Neural cell (in vitro differentiated cells): ENCODE results near the gene CA12. TPM values are rescaled to one million over a fixed set of nuclear protein-coding genes. Genes with fewer than 3 reads are reported as not detected.

Experiments
- H2AFZ ChIP-seq: fragments of 200-600, 300-800 bp; sonication (generic), shearing (Covaris generic); 2 replicates; pipeline ENCODE4 v1.6.0; 2014; ENCODE audit warnings: low read depth, mild to moderate bottlenecking, antibody characterized with exemption, low read length, moderate library complexity
- H3F3A ChIP-seq: fragments of 200-600 bp; shearing (Covaris generic); 2 replicates; pipeline ENCODE4 v1.6.1; 2016; ENCODE audit warnings: mild to moderate bottlenecking, moderate library complexity, mixed read lengths, antibody characterized with exemption, low read length; ENCODE audit not compliant: insufficient read depth, poor library complexity, severe bottlenecking
- H3K27ac ChIP-seq: fragments of 200-600, 300-800 bp; sonication (generic), shearing (Covaris generic); 2 replicates; pipeline ENCODE4 v1.5.1; 2014; ENCODE audit warnings: mild to moderate bottlenecking, low read length, moderate library complexity
- H3K27me3 ChIP-seq: fragments of 300-800, 200-600 bp; sonication (generic), shearing (Covaris generic); 2 replicates; pipeline ENCODE4 v1.6.0; 2014; ENCODE audit warnings: mild to moderate bottlenecking, low read depth, low read length, moderate library complexity; ENCODE audit not compliant: insufficient read depth
- H3K36me3 ChIP-seq: fragments of 300-800, 200-600 bp; sonication (generic), shearing (Covaris generic); 2 replicates; pipeline ENCODE4 v1.5.1; 2014; ENCODE audit warnings: mild to moderate bottlenecking, antibody characterized with exemption, low read length, moderate library complexity; ENCODE audit not compliant: insufficient read depth
- H3K4me2 ChIP-seq: fragments of 300-800, 200-600 bp; sonication (generic), shearing (Covaris generic); 2 replicates; pipeline ENCODE4 v1.6.0; 2014; ENCODE audit warnings: mild to moderate bottlenecking, low read length
- H3K4me3 ChIP-seq: fragments of 300-800, 200-600 bp; sonication (generic), shearing (Covaris generic); 2 replicates; pipeline ENCODE4 v1.5.1; 2014; ENCODE audit warnings: mild to moderate bottlenecking, low read length, moderate library complexity
- H3K79me2 ChIP-seq: fragments of 200-600 bp; shearing (Covaris generic); replicated peaks from 2 replicates; pipeline ENCODE4 v1.6.0; 2014; ENCODE audit warnings: mild to moderate bottlenecking, low read length, moderate library complexity; ENCODE audit not compliant: insufficient read depth
- H3K9ac ChIP-seq: fragments of 300-800, 200-600 bp; sonication (generic), shearing (Covaris generic); 2 replicates; pipeline ENCODE4 v1.6.1; 2016; ENCODE audit warnings: mild to moderate bottlenecking, low read length, mixed read lengths
- H3K9me2 ChIP-seq: fragments of 200-600 bp; shearing (Covaris generic); 2 replicates; pipeline ENCODE4 v1.6.1; 2016; ENCODE audit warnings: mild to moderate bottlenecking, low read length, mixed read lengths; ENCODE audit not compliant: insufficient read depth
- H3K9me3 ChIP-seq: fragments of 200-600, 300-800 bp; sonication (generic), shearing (Covaris generic); 2 replicates; pipeline ENCODE4 v1.6.1; 2016; ENCODE audit warnings: mild to moderate bottlenecking, mixed run types, low read length, moderate library complexity, mixed read lengths
- H4K20me1 ChIP-seq: fragments of 200-600 bp; shearing (Covaris generic); 2 replicates; pipeline ENCODE4 v1.6.1; 2016; ENCODE audit warnings: mild to moderate bottlenecking, mixed run types; ENCODE audit not compliant: insufficient read depth
- CTCF ChIP-seq: fragments of 450-650 bp; IDR thresholded peaks from 2 replicates; pipeline ENCODE4 v1.5.1; 2014; ENCODE audit warnings: antibody characterized with exemption, mild to moderate bottlenecking, moderate library complexity; ENCODE audit not compliant: poor library complexity, severe bottlenecking
- EP300 ChIP-seq: fragments of 450-650 bp; conservative IDR thresholded peaks from 2 replicates; pipeline ENCODE4 v1.6.1; 2014; ENCODE audit warnings: antibody characterized with exemption, mild to moderate bottlenecking, moderate library complexity; ENCODE audit not compliant: poor library complexity, severe bottlenecking
- EZH2 ChIP-seq: fragments of 200-600, 300-800 bp; shearing (Covaris generic), sonication (generic); IDR thresholded peaks from 2 replicates; pipeline ENCODE4 v1.6.1; 2014; ENCODE audit warnings: antibody characterized with exemption, low read length, borderline replicate concordance, mild to moderate bottlenecking; ENCODE audit not compliant: insufficient read depth, poor library complexity, severe bottlenecking
- MXI1 ChIP-seq: fragments of 450-650 bp; conservative IDR thresholded peaks from 2 replicates; pipeline ENCODE4 v1.6.1; 2014; ENCODE audit warnings: antibody characterized with exemption, mild to moderate bottlenecking; ENCODE audit not compliant: poor library complexity, severe bottlenecking
- POLR2AphosphoS5 ChIP-seq: IDR thresholded peaks from 2 replicates; pipeline ENCODE4 v1.6.1; 2012
- RAD21 ChIP-seq: fragments of 450-650 bp; conservative IDR thresholded peaks from 2 replicates; pipeline ENCODE4 v1.6.1; 2014; ENCODE audit warnings: antibody characterized with exemption, mild to moderate bottlenecking, moderate library complexity
- REST ChIP-seq: IDR thresholded peaks from 2 replicates; pipeline ENCODE4 v1.6.1; 2012; ENCODE audit warnings: borderline replicate concordance
- SMC3 ChIP-seq: fragments of 450-650 bp; conservative IDR thresholded peaks from 2 replicates; pipeline ENCODE4 v1.6.1; 2014; ENCODE audit warnings: antibody characterized with exemption, mild to moderate bottlenecking, moderate library complexity; ENCODE audit not compliant: poor library complexity
- TAF1 ChIP-seq: IDR thresholded peaks from 2 replicates; pipeline ENCODE4 v1.6.1; 2012; ENCODE audit warnings: low read depth
- polyA plus RNA-seq: library from polyadenylated mRNA; depleted of rRNA; stranded (reverse); fragments of >200 nt; gene quantifications from 2 replicates; pipeline ENCODE4 v1.2.3, GENCODE V29; 2014

CA12 gene
- polyA plus RNA-seq, 1 donor from 2014 or later, result 0.11 TPM

- no peak overlapping the region for H3K4me2 ChIP-seq
- no peaks in the 10 kb centered on the region for H3K27me3 ChIP-seq
- H2AFZ ChIP-seq, result no peak overlapping the region
- no peaks in the 10 kb centered on the region for H4K20me1 ChIP-seq
- H3K79me2 ChIP-seq, result no peaks in the 10 kb centered on the region
- TF ChIP-seq RAD21 (no peak), SMC3 (no peak), MXI1 (no peak), POLR2AphosphoS5 (no peak), TAF1 (no peak), EZH2 (no peak), CTCF (no peak), REST (no peak), EP300 (no peak)
- H3K9me3 ChIP-seq, result no peaks in the 10 kb centered on the region
- no peaks in the 10 kb centered on the region for H3K36me3 ChIP-seq
- no peaks in the 10 kb centered on the region for H3K9me2 ChIP-seq
- H3F3A ChIP-seq, result no peaks in the 10 kb centered on the region
- H3K9ac ChIP-seq, result no peak overlapping the region
- H3K27ac ChIP-seq, result no peak overlapping the region
- no peak overlapping the region for H3K4me3 ChIP-seq
Measured at GRCh38 chr15:63292771-63293170, 88.9 kb downstream of the CA12 start.

- H3K4me2 ChIP-seq, result no peak overlapping the region
- no peak overlapping the region for H2AFZ ChIP-seq
- H4K20me1 ChIP-seq, result no peaks in the 10 kb centered on the region
- H3K27me3 ChIP-seq, result no peaks in the 10 kb centered on the region
- no peaks in the 10 kb centered on the region for H3K9me3 ChIP-seq
- TF ChIP-seq EP300 (no peak), CTCF (no peak), TAF1 (no peak), MXI1 (no peak), EZH2 (no peak), REST (no peak), POLR2AphosphoS5 (no peak), SMC3 (no peak), RAD21 (no peak)
- H3K79me2 ChIP-seq, result no peaks in the 10 kb centered on the region
- no peak overlapping the region for H3K9ac ChIP-seq
- H3K9me2 ChIP-seq, result no peaks in the 10 kb centered on the region
- no peaks in the 10 kb centered on the region for H3F3A ChIP-seq
- no peaks in the 10 kb centered on the region for H3K36me3 ChIP-seq
- H3K4me3 ChIP-seq, result no peak overlapping the region
- H3K27ac ChIP-seq, result no peak overlapping the region
Measured at GRCh38 chr15:63292241-63292640, 89.4 kb downstream of the CA12 start.
